K562 (cell line): ENCODE results near the gene GNG7. TPM values are rescaled to one million over a fixed set of nuclear protein-coding genes. Genes with fewer than 3 reads are reported as not detected.

ENCODE experiments used
- CC2D1A ChIP-seq: fragments of 450-650 bp; IDR thresholded peaks from 2 replicates; pipeline ENCODE4 v1.6.1; 2017; ENCODE audit warnings: mild to moderate bottlenecking
- DIDO1 ChIP-seq: fragments of 450-650 bp; IDR thresholded peaks from 2 replicates; pipeline ENCODE4 v1.6.1; 2016; ENCODE audit warnings: low read depth, missing biosample characterization, missing genetic modification characterization
- E2F1 ChIP-seq: sonication (generic); formaldehyde crosslinking; IDR thresholded peaks from 2 replicates; pipeline ENCODE4 v1.8.1; 2023; ENCODE audit warnings: mild to moderate bottlenecking, missing genetic modification reagents, moderate library complexity
- FUS ChIP-seq: fragments of 200-400 bp; formaldehyde crosslinking; optimal IDR thresholded peaks from 2 replicates; pipeline ENCODE3; 2017; ENCODE audit warnings: low read depth, low read length
- HLTF ChIP-seq: fragments of 450-650 bp; IDR thresholded peaks from 2 replicates; pipeline ENCODE4 v1.6.1; 2016
- IRF2 ChIP-seq: sonication (generic); formaldehyde crosslinking; IDR thresholded peaks from 2 replicates; pipeline ENCODE4 v1.8.1; 2022; ENCODE audit warnings: mild to moderate bottlenecking, missing genetic modification reagents
- IRF9 ChIP-seq: fragments of 450-650 bp; IDR thresholded peaks from 2 replicates; pipeline ENCODE4 v1.6.1; 2016; ENCODE audit warnings: missing biosample characterization, missing genetic modification characterization
- KHSRP ChIP-seq: fragments of 450-650 bp; IDR thresholded peaks from 2 replicates; pipeline ENCODE4 v1.6.1; 2017
- KLF6 ChIP-seq: fragments of 250-450 bp; sonication (Bioruptor Pico); IDR thresholded peaks from 2 replicates; pipeline ENCODE4 v1.4.0; 2020; ENCODE audit warnings: mild to moderate bottlenecking, moderate library complexity, borderline replicate concordance
- L3MBTL2 ChIP-seq: fragments of 450-650 bp; IDR thresholded peaks from 2 replicates; pipeline ENCODE4 v1.6.1; 2016; ENCODE audit warnings: mild to moderate bottlenecking, moderate library complexity
- MBD1 ChIP-seq: fragments of 250-450 bp; sonication (Bioruptor Pico); IDR thresholded peaks from 2 replicates; pipeline ENCODE4 v1.8.0; 2022; ENCODE audit warnings: inconsistent platforms
- MTA1 ChIP-seq: fragments of 450-650 bp; IDR thresholded peaks from 2 replicates; pipeline ENCODE4 v1.6.1; 2017; ENCODE audit warnings: borderline replicate concordance
- NONO ChIP-seq, 2 experiments: fragments of 200-400 bp in 1 of 2; fragments of 450-650 bp in 1 of 2; formaldehyde crosslinking in 1 of 2; IDR thresholded peaks; 2 replicates each; pipeline ENCODE4 v1.6.1; 2017; ENCODE audit warnings: low read depth in 2 of 2, mild to moderate bottlenecking in 2 of 2, moderate library complexity in 2 of 2, low read length in 1 of 2
- POLR3G ChIP-seq: IDR thresholded peaks from 2 replicates; pipeline ENCODE4 v1.6.1; 2011; ENCODE audit not compliant: insufficient read length, insufficient replicate concordance; ENCODE audit errors: extremely low read depth
- RFX1 ChIP-seq: fragments of 450-650 bp; IDR thresholded peaks from 2 replicates; pipeline ENCODE4 v1.6.1; 2016; ENCODE audit warnings: mild to moderate bottlenecking, moderate library complexity
- SAP30 ChIP-seq: fragments of 200-600 bp; sonication (generic); IDR thresholded peaks from 2 replicates; pipeline ENCODE4 v1.6.1; 2012; ENCODE audit warnings: borderline replicate concordance, low read depth, mild to moderate bottlenecking, moderate library complexity, low read length, control low read depth, inconsistent platforms; ENCODE audit not compliant: insufficient read depth, poor library complexity, severe bottlenecking
- STAT6 ChIP-seq: sonication (generic); formaldehyde crosslinking; IDR thresholded peaks from 2 replicates; pipeline ENCODE4 v1.8.1; 2023; ENCODE audit warnings: mild to moderate bottlenecking, missing genetic modification reagents
- ZBTB33 ChIP-seq: sonication (generic); formaldehyde crosslinking; IDR thresholded peaks from 2 replicates; pipeline ENCODE4 v1.8.1; 2023; ENCODE audit warnings: mild to moderate bottlenecking, missing genetic modification reagents
- ZNF197 ChIP-seq: fragments of 200-800 bp; sonication (Bioruptor generic); IDR thresholded peaks from 2 replicates; pipeline ENCODE4 v1.6.1; 2016; ENCODE audit warnings: low read depth, missing genetic modification characterization, missing compliant biosample characterization
- ZNF717 ChIP-seq: fragments of 250-450 bp; sonication (Bioruptor Pico); IDR thresholded peaks from 2 replicates; pipeline ENCODE4 v1.5.0; 2021
- polyA plus RNA-seq, 8 experiments: library from polyadenylated mRNA; depleted of rRNA in 4 of 8; stranded (reverse) in 5 of 8; unstranded in 3 of 8; fragments of >200 nt; fragmentation: Nextera tagmentation in 2 of 8; fragmentation: Illumina TruSeq in 1 of 8; extraction: Ambion mirVana in 2 of 8; extraction: Trizol in 1 of 8; gene quantifications; 2 replicates each; pipeline versions ENCODE4 v1.2.1 to v1.2.3, GENCODE V29; 2011 to 2014; ENCODE audit warnings: inconsistent platforms in 1 of 8, missing spikeins in 1 of 8
- total RNA-seq, 7 experiments: library from RNA; depleted of rRNA in 6 of 7; stranded (reverse); fragments of >200 nt in 6 of 7; fragmentation: Illumina TruSeq in 2 of 7; extraction: Trizol in 2 of 7; gene quantifications; 2 replicates each; pipeline versions ENCODE4 v1.2.1 to v1.2.3, GENCODE V29; 2011 to 2021; ENCODE audit warnings: low replicate concordance in 1 of 7

GNG7 gene
- total and polyA plus RNA-seq, 9 of the 15 experiments (the other 6 are each of a cell fraction or from before 2014, with no cell fraction given): 0.01 to 0.20 (median 0.06) TPM; not detected in 1

- TF ChIP-seq IRF2 (CRISPR knock-in tag): no peak
- TF ChIP-seq CC2D1A: no peak
- no peak for TF ChIP-seq POLR3G
- TF ChIP-seq E2F1: no peak
- TF ChIP-seq L3MBTL2: no peak; the same call in 1 of the 2 replicates
- no peak for TF ChIP-seq RFX1
- peak; percentile 51; the same call in 1 of the 2 replicates for TF ChIP-seq ZBTB33 (CRISPR knock-in tag)
- no peak for TF ChIP-seq ZNF717 (CRISPR knock-in tag)
- peak; percentile 43; the same call in 1 of the 2 replicates for TF ChIP-seq HLTF
- no peak for TF ChIP-seq MBD1
- no peak for TF ChIP-seq IRF9 (tag)
- TF ChIP-seq DIDO1 (tag): no peak
- peak in 1 of 2 experiments; percentile 76; a peak in 1 of 4 replicates for TF ChIP-seq NONO (IDR thresholded peaks at IDR 0.05; ENCODE audit: low read depth in 2 of 2, low read length in 1 of 2)
- no peak for TF ChIP-seq SAP30
- TF ChIP-seq MTA1: peak; percentile 52; the same call in 1 of the 2 replicates
- no peak for TF ChIP-seq KLF6
- no peak for TF ChIP-seq KHSRP
- no peak for TF ChIP-seq STAT6 (CRISPR knock-in tag)
- TF ChIP-seq FUS: no peak
- no peak for TF ChIP-seq ZNF197 (CRISPR knock-in tag)
Observed at GRCh38 chr19:2474232-2475017, 228.1 kb downstream of the GNG7 start (continued).
